Spleen (tissue), 11 donors: Measurements from ENCODE around the gene CNTNAP2. TPM values are rescaled to one million over a fixed set of nuclear protein-coding genes. Genes with fewer than 3 reads are reported as not detected.
A peak's percentile ranks its signal among the peaks of the same experiment; 100 is the strongest.

Experiments
- DNase-seq: peaks from one replicate; pipeline ENCODE4 v3.0.0-alpha.2; 2020
- H3K27ac ChIP-seq, 8 donors: fragments of 200-600 bp; sonication (generic) in 7 of 8; 1 replicate in 4 of 8; 2 replicates in 4 of 8; pipeline versions ENCODE4 v1.5.0 to v1.8.0; 2016 to 2021; ENCODE audit warnings: inconsistent platforms in 4 of 8, mild to moderate bottlenecking in 4 of 8, moderate library complexity in 1 of 8
- H3K27me3 ChIP-seq, 7 donors: fragments of 200-600 bp; sonication (generic) in 6 of 7; replicated peaks in 1 of 7; 1 replicate in 4 of 7; 2 replicates in 3 of 7; pipeline versions ENCODE4 v1.5.0 to v1.8.0; 2016 to 2021; ENCODE audit warnings: inconsistent platforms in 3 of 7, mild to moderate bottlenecking in 1 of 7
- H3K36me3 ChIP-seq, 6 donors: fragments of 200-600 bp; sonication (generic) in 5 of 6; 1 replicate in 4 of 6; 2 replicates in 2 of 6; pipeline versions ENCODE4 v1.5.0 to v1.8.0; 2016 to 2021; ENCODE audit warnings: inconsistent platforms in 2 of 6
- H3K4me1 ChIP-seq, 6 donors: fragments of 200-600 bp; sonication (generic) in 5 of 6; 1 replicate in 3 of 6; 2 replicates in 3 of 6; pipeline versions ENCODE4 v1.5.0 to v1.8.0; 2016 to 2021; ENCODE audit warnings: inconsistent platforms in 3 of 6
- H3K4me3 ChIP-seq, 8 donors: fragments of 200-600 bp; sonication (generic) in 7 of 8; 1 replicate in 4 of 8; 2 replicates in 4 of 8; pipeline versions ENCODE4 v1.5.0 to v1.8.0; 2016 to 2021; ENCODE audit warnings: inconsistent platforms in 4 of 8, mild to moderate bottlenecking in 4 of 8, moderate library complexity in 2 of 8
- H3K9me3 ChIP-seq, 8 donors: fragments of 200-600 bp; sonication (generic) in 7 of 8; 1 replicate in 4 of 8; 2 replicates in 4 of 8; pipeline versions ENCODE4 v1.5.0 to v1.8.0; 2016 to 2021; ENCODE audit warnings: inconsistent platforms in 4 of 8
- CTCF ChIP-seq, 11 experiments: fragments of 200-600 bp in 7 of 11; fragments of 450-650 bp in 4 of 11; sonication (generic) in 4 of 11; IDR thresholded peaks in 8 of 11; conservative IDR thresholded peaks in 3 of 11; 1 replicate in 7 of 11; 2 replicates in 4 of 11; pipeline versions ENCODE4 v1.4.0 to v1.8.0; 2016 to 2021; ENCODE audit warnings: antibody characterized with exemption in 11 of 11, inconsistent platforms in 4 of 11, mild to moderate bottlenecking in 1 of 11
- POLR2A ChIP-seq, 3 donors: fragments of 450-650 bp; IDR thresholded peaks; one replicate each; pipeline ENCODE4 v1.5.1; 2017; ENCODE audit warnings: antibody characterized with exemption in 3 of 3, mild to moderate bottlenecking in 1 of 3
- POLR2AphosphoS5 ChIP-seq, 3 donors: sonication (generic); formaldehyde crosslinking; IDR thresholded peaks; one replicate each; pipeline ENCODE4 v1.5.1; 2017; ENCODE audit warnings: antibody characterized with exemption in 3 of 3
- WGBS, 5 donors: extraction: QIAGEN DNeasy Blood & Tissue Kit in 3 of 5; methylation state at CpG; one replicate each; pipeline versions ENCODE4 v1.1.5 to v1.1.7; 2013 to 2018; 5-methylcytosine and 5-hydroxymethylcytosine counted together
- intact Hi-C: fragments of 100-400 bp; cut with DNase I; formaldehyde crosslinking; loops from one replicate; pipeline ENCODE4 v1.15.0; 2023; ENCODE audit warnings: low total_unique reads
- polyA plus RNA-seq, 3 donors: library from polyadenylated mRNA; stranded (reverse); fragments of 200-250 nt; gene quantifications; one replicate each; pipeline ENCODE4 v1.2.1, GENCODE V29; 2013
- total RNA-seq, 7 donors: library from RNA; depleted of rRNA in 3 of 7; stranded (reverse); fragments of >200 nt in 3 of 7; fragmentation: NEBNext Ultra II Directional in 4 of 7; extraction: Animal tissue kit (Norgen Biotek cat#: 25700) in 4 of 7; gene quantifications; one replicate each; pipeline versions ENCODE4 v1.1.0 to v1.2.1, GENCODE V29; 2016 to 2021
- donor health status: healthy with polysubstance abuse.
- donor health status: DM: no; HTN: no; CAD: no; lungs with moderate emphysema.
- donor health status: DM: no; HTN: no; CAD: no.
- donor health status: Bipolar disorder and iron deficiency.
- donor health status: healthy.
- donor health status: DM: no; HTN: no; CAD: no.
- donor health status: DM: yes; HTN: yes; CAD: no.

The CNTNAP2 gene
- total and polyA plus RNA-seq, 10 donors: 0.13 to 2.0 (median 0.82) TPM

- no peaks in the 10 kb centered on the region for H3K27me3 ChIP-seq
- intact Hi-C loops: no loop called here
- no peak overlapping the region for H3K27ac ChIP-seq
- 83 to 90% (median 87%) methylated on average over 6 of the region's 6 CpGs for WGBS, 5 donors
- no peaks in the 10 kb centered on the region for H3K36me3 ChIP-seq
- DNase-seq: no peak
- peaks cover 0 to 17% (median 0%) of the 10 kb centered on the region in 8 donors for H3K9me3 ChIP-seq
- no peak overlapping the region for H3K4me3 ChIP-seq
- TF ChIP-seq CTCF (IDR thresholded peaks at IDR 0.05 in 8 of 11, conservative IDR thresholded peaks at IDR 0.05 in 3 of 11): no peak
- TF ChIP-seq POLR2AphosphoS5 (IDR thresholded peaks at IDR 0.05): no peak
- no peak for TF ChIP-seq POLR2A (IDR thresholded peaks at IDR 0.05)
- H3K4me1 ChIP-seq: no peaks in the 10 kb centered on the region
Observed at GRCh38 chr7:147952918-147953317, 1836.3 kb downstream of the CNTNAP2 start.

GRCh38 chr7:147968046-147968610 is 1851.5 kb downstream of the CNTNAP2 start:
- Histone ChIP-seq H3K4me1 (no peaks in the 10 kb centered on the region), H3K27ac (no peak overlapping the region), H3K27me3 (no peaks in the 10 kb centered on the region), H3K36me3 (no peaks in the 10 kb centered on the region), H3K4me3 (no peak overlapping the region), H3K9me3 (no peaks in the 10 kb centered on the region)
- intact Hi-C loops: no loop called here
- TF ChIP-seq POLR2A (IDR thresholded peaks at IDR 0.05): no peak
- TF ChIP-seq CTCF (IDR thresholded peaks at IDR 0.05 in 8 of 11, conservative IDR thresholded peaks at IDR 0.05 in 3 of 11): no peak
- TF ChIP-seq POLR2AphosphoS5 (IDR thresholded peaks at IDR 0.05): no peak
- no peak for DNase-seq
- 77 to 93% (median 86%) methylated on average over 5 of the region's 5 CpGs for WGBS, 5 donors

GRCh38 chr7:147971606-147972110 is 1855.1 kb downstream of the CNTNAP2 start:
- Histone ChIP-seq H3K9me3 (no peaks in the 10 kb centered on the region), H3K27ac (peak overlapping the region in 1 of 8 donors; percentile 9), H3K4me1 (no peaks in the 10 kb centered on the region), H3K27me3 (no peaks in the 10 kb centered on the region), H3K4me3 (no peak overlapping the region), H3K36me3 (no peaks in the 10 kb centered on the region)
- intact Hi-C loops: no loop called here
- TF ChIP-seq POLR2AphosphoS5 (IDR thresholded peaks at IDR 0.05): no peak
- no peak for TF ChIP-seq CTCF (IDR thresholded peaks at IDR 0.05 in 8 of 11, conservative IDR thresholded peaks at IDR 0.05 in 3 of 11)
- TF ChIP-seq POLR2A (IDR thresholded peaks at IDR 0.05): no peak
- WGBS, 5 donors: 77 to 89% (median 85%) methylated on average over 2 of the region's 2 CpGs
- no peak for DNase-seq

- no peaks in the 10 kb centered on the region for H3K4me1 ChIP-seq
- DNase-seq: no peak
- no peaks in the 10 kb centered on the region for H3K27me3 ChIP-seq
- no peaks in the 10 kb centered on the region for H3K36me3 ChIP-seq
- 62 to 72% (median 67%) methylated on average over 2 of the region's 2 CpGs for WGBS, 5 donors
- TF ChIP-seq POLR2A (IDR thresholded peaks at IDR 0.05) (no peak), CTCF (IDR thresholded peaks at IDR 0.05 in 8 of 11, conservative IDR thresholded peaks at IDR 0.05 in 3 of 11) (no peak), POLR2AphosphoS5 (IDR thresholded peaks at IDR 0.05) (no peak)
- H3K9me3 ChIP-seq: no peaks in the 10 kb centered on the region
- no peak overlapping the region for H3K27ac ChIP-seq
- H3K4me3 ChIP-seq: no peak overlapping the region
- intact Hi-C loops: no loop called here
Observed at GRCh38 chr7:147978201-147978600, 1861.6 kb downstream of the CNTNAP2 start.
